Nephron progenitor cell (in vitro differentiated cells): ENCODE data around the gene ASPM.
A peak's percentile ranks its signal among the peaks of the same experiment; 100 is the strongest.

ENCODE experiments used
- DNase-seq: peaks from one replicate; pipeline ENCODE4 v3.0.0; 2021
- H3K27ac Mint-ChIP-seq: 2 replicates; pipeline ENCODE4 v1.8.0; 2021; ENCODE audit warnings: mild to moderate bottlenecking, moderate library complexity, mixed read lengths
- H3K27me3 Mint-ChIP-seq: 2 replicates; pipeline ENCODE4 v1.8.0; 2021; ENCODE audit warnings: mild to moderate bottlenecking, low read depth, mixed read lengths; ENCODE audit not compliant: poor library complexity
- H3K36me3 Mint-ChIP-seq: 2 replicates; pipeline ENCODE4 v1.8.0; 2021; ENCODE audit warnings: low read depth, mixed read lengths
- H3K4me1 Mint-ChIP-seq: 2 replicates; pipeline ENCODE4 v1.8.0; 2021; ENCODE audit warnings: mixed read lengths
- H3K4me3 Mint-ChIP-seq: 2 replicates; pipeline ENCODE4 v1.8.0; 2021; ENCODE audit warnings: mild to moderate bottlenecking, moderate library complexity, mixed read lengths
- H3K9me3 Mint-ChIP-seq: 2 replicates; pipeline ENCODE4 v1.8.0; 2021; ENCODE audit warnings: mild to moderate bottlenecking, moderate library complexity, mixed read lengths
- TF ChIP-seq, protein P1 (sequence below): fragments of 200-600 bp; sonication (generic); IDR thresholded peaks from 2 replicates; pipeline ENCODE4 v1.5.0; 2021; ENCODE audit warnings: antibody characterized with exemption

The ASPM gene, protein sequence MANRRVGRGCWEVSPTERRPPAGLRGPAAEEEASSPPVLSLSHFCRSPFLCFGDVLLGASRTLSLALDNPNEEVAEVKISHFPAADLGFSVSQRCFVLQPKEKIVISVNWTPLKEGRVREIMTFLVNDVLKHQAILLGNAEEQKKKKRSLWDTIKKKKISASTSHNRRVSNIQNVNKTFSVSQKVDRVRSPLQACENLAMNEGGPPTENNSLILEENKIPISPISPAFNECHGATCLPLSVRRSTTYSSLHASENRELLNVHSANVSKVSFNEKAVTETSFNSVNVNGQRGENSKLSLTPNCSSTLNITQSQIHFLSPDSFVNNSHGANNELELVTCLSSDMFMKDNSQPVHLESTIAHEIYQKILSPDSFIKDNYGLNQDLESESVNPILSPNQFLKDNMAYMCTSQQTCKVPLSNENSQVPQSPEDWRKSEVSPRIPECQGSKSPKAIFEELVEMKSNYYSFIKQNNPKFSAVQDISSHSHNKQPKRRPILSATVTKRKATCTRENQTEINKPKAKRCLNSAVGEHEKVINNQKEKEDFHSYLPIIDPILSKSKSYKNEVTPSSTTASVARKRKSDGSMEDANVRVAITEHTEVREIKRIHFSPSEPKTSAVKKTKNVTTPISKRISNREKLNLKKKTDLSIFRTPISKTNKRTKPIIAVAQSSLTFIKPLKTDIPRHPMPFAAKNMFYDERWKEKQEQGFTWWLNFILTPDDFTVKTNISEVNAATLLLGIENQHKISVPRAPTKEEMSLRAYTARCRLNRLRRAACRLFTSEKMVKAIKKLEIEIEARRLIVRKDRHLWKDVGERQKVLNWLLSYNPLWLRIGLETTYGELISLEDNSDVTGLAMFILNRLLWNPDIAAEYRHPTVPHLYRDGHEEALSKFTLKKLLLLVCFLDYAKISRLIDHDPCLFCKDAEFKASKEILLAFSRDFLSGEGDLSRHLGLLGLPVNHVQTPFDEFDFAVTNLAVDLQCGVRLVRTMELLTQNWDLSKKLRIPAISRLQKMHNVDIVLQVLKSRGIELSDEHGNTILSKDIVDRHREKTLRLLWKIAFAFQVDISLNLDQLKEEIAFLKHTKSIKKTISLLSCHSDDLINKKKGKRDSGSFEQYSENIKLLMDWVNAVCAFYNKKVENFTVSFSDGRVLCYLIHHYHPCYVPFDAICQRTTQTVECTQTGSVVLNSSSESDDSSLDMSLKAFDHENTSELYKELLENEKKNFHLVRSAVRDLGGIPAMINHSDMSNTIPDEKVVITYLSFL (N-terminal part only)

DNA sequence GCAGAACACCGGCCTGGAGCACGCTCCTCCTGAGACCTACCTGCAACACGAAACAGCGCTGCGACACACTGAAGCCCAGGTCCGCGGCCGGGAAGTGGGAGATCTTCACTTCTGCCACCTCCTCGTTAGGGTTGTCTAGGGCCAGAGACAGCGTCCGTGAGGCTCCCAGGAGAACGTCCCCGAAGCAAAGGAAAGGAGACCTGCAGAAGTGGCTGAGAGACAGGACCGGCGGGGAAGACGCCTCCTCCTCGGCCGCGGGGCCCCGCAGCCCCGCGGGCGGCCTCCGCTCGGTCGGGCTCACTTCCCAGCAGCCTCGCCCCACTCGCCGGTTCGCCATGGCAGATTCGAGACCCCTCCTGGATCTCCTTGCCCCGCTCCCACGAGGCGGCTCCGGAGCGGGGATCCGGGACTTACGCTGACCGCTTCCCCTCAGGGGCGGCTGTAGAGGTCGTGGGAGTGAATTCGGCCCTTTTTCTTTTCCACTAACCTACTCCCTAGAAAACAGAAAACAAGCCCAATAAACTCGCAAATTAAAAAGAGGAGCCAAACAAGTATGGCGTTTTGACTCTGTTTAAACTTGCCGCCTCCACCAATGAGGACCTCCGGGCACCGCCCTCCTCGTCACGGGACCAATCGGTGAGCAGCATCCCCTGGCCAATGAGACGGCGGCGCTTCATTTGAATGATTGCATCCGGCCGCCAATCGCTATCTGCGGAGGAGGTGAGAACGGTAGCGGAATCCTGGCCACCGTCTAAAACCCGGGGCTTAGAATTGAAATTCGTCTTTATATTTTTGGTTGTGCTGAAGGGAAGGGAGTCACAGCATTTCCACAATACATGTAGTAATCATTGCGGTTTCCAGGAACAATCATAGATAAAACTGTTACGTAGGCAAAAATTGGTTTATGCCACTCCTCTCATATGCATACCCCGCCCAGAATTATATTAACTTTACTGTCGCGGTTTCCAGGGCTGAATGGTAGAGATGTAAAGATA is at the start of gene ASPM:
Gene ASPM (minus strand): TSS at position 569 of the 995 bp plus-strand sequence. CDS start 232 bp downstream, at position 337.
- TF ChIP-seq, protein P1, sequence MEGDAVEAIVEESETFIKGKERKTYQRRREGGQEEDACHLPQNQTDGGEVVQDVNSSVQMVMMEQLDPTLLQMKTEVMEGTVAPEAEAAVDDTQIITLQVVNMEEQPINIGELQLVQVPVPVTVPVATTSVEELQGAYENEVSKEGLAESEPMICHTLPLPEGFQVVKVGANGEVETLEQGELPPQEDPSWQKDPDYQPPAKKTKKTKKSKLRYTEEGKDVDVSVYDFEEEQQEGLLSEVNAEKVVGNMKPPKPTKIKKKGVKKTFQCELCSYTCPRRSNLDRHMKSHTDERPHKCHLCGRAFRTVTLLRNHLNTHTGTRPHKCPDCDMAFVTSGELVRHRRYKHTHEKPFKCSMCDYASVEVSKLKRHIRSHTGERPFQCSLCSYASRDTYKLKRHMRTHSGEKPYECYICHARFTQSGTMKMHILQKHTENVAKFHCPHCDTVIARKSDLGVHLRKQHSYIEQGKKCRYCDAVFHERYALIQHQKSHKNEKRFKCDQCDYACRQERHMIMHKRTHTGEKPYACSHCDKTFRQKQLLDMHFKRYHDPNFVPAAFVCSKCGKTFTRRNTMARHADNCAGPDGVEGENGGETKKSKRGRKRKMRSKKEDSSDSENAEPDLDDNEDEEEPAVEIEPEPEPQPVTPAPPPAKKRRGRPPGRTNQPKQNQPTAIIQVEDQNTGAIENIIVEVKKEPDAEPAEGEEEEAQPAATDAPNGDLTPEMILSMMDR: no peak
- Mint-ChIP-seq H3K27ac (peak within 1 kb of the TSS; percentile 88), H3K4me1 (peaks cover 54% of the 10 kb centered on the region), H3K9me3 (no peaks in the 10 kb centered on the region), H3K36me3 (peaks cover 26% of the 10 kb centered on the region), H3K27me3 (no peaks in the 10 kb centered on the region), H3K4me3 (peak within 1 kb of the TSS; percentile 92)
- peak; percentile 94 for DNase-seq

DNA sequence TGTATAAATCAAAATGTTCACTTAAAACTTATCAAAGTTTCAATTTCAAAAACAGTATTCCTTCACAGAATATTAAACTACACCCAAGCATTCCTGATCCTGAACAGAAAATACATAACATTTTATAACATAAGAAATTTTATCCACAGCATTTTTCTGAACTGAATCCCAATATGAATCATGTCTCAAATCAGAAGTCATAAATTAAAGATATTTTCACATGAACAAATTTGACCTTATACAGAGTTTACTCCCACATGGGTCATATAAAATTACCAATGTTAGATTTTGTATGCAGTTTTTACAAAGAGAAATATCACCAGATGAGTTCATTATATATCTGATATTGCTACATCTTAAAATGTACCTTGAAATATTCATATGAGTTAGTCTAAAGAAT is 48.6 kb upstream of the ASPM start:
- peaks cover 23% of the 10 kb centered on the region for H3K36me3 Mint-ChIP-seq
- H3K4me3 Mint-ChIP-seq: no peak overlapping the region
- H3K27ac Mint-ChIP-seq: no peak overlapping the region
- no peaks in the 10 kb centered on the region for H3K27me3 Mint-ChIP-seq
- peaks cover 46% of the 10 kb centered on the region for H3K4me1 Mint-ChIP-seq
- TF ChIP-seq, protein P1: no peak
- no peaks in the 10 kb centered on the region for H3K9me3 Mint-ChIP-seq
- no peak for DNase-seq

DNA sequence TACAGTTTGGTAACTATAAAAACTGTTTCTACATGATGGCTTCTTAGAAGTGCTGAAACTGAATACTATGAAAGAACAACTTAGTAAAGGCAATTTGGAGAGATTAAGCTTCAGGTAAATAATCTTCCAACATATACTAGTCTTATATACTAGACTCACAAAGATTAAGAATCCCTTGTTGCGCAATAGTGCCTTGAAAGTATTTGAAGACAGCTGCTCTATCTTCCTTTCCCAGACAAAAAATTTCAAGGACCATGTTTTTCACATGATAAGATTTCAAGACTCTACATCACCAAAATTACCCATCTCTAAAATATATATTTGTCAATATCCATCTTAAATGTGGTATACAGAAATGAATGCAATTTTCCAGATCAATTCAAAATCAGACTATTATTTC is 37.7 kb upstream of the ASPM start:
- no peak overlapping the region for H3K4me3 Mint-ChIP-seq
- no peak overlapping the region for H3K27ac Mint-ChIP-seq
- peaks cover 48% of the 10 kb centered on the region for H3K36me3 Mint-ChIP-seq
- no peaks in the 10 kb centered on the region for H3K27me3 Mint-ChIP-seq
- no peak for DNase-seq
- TF ChIP-seq, protein P1: no peak
- peaks cover 4% of the 10 kb centered on the region for H3K9me3 Mint-ChIP-seq
- H3K4me1 Mint-ChIP-seq: no peaks in the 10 kb centered on the region

DNA sequence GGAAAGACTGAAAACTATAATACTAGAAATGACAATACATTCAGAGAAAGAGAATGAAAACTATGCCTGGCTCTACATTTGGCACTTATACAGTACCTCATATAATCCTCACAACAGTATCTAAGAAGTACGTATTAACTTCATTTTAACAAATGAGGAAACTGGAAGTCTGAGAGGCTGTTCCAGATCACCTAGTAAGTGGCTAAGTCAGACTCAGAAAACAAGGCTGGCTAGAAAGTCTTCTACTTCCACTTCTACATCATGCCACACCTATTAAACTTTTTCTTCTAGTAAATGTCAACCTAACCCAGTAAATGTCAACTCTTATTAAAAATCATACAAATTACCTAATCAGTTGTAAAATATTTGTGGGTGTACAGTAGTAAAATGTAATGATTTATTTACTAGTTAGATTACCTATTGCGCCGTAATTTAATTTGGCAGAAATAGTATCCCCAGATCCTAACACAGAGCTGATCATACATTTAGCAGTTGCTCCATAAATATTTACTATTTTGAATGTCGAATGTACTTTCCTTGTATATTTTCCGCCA is 36.8 kb upstream of the ASPM start:
- Mint-ChIP-seq H3K4me1 (no peaks in the 10 kb centered on the region), H3K36me3 (peaks cover 46% of the 10 kb centered on the region), H3K9me3 (peaks cover 4% of the 10 kb centered on the region), H3K27me3 (no peaks in the 10 kb centered on the region), H3K4me3 (no peak overlapping the region), H3K27ac (no peak overlapping the region)
- TF ChIP-seq, protein P1: no peak
- no peak for DNase-seq
